ENCODE results near the gene ACTA2.

Gene ACTA2

GRCh38 chr10:88986549-88987242 is 34.1 kb upstream of the ACTA2 start:
- TF ChIP-seq TCF4 (CRISPR knock-in tag; IDR thresholded peaks at IDR 0.05; ENCODE audit: borderline replicate concordance) (no peak), CSDC2 (CRISPR knock-in tag; IDR thresholded peaks at IDR 0.05) (no peak), CSRNP3 (CRISPR knock-in tag; IDR thresholded peaks at IDR 0.05) (no peak), ZC3H10 (CRISPR knock-in tag; IDR thresholded peaks at IDR 0.05) (no peak), ZNF70 (CRISPR knock-in tag; IDR thresholded peaks at IDR 0.05) (no peak), RARB (CRISPR knock-in tag; IDR thresholded peaks at IDR 0.05) (no peak), ISL1 (CRISPR knock-in tag; IDR thresholded peaks at IDR 0.05) (no peak), ZFP3 (CRISPR knock-in tag; IDR thresholded peaks at IDR 0.05) (no peak), PATZ1 (CRISPR knock-in tag; IDR thresholded peaks at IDR 0.05; ENCODE audit: borderline replicate concordance) (no peak), ZNF565 (CRISPR knock-in tag; conservative IDR thresholded peaks at IDR 0.05; ENCODE audit: low read depth) (no peak), SNAI2 (CRISPR knock-in tag; IDR thresholded peaks at IDR 0.05) (no peak), CREB5 (CRISPR knock-in tag; IDR thresholded peaks at IDR 0.05; ENCODE audit: low read depth) (no peak)
- ATAC-seq, result no peak

GRCh38 chr10:88984525-88984924 is 32.0 kb upstream of the ACTA2 start:
- ATAC-seq, result no peak
- no peak for TF ChIP-seq CSRNP3 (CRISPR knock-in tag; IDR thresholded peaks at IDR 0.05)
- TF ChIP-seq CSDC2 (CRISPR knock-in tag; IDR thresholded peaks at IDR 0.05), result no peak
- no peak for TF ChIP-seq ISL1 (CRISPR knock-in tag; IDR thresholded peaks at IDR 0.05)
- no peak for TF ChIP-seq PPARA (CRISPR knock-in tag; IDR thresholded peaks at IDR 0.05; ENCODE audit: borderline replicate concordance)
- no peak for TF ChIP-seq POU6F1 (CRISPR knock-in tag; IDR thresholded peaks at IDR 0.05; ENCODE audit: borderline replicate concordance, low read depth)
- no peak for TF ChIP-seq ARNTL (CRISPR knock-in tag; IDR thresholded peaks at IDR 0.05; ENCODE audit: borderline replicate concordance, low read depth)
- no peak for TF ChIP-seq TSHZ2 (CRISPR knock-in tag; IDR thresholded peaks at IDR 0.05)
- no peak for TF ChIP-seq OSR1 (CRISPR knock-in tag; IDR thresholded peaks at IDR 0.05)
- no peak for TF ChIP-seq RARB (CRISPR knock-in tag; IDR thresholded peaks at IDR 0.05)
- TF ChIP-seq ZNF8 (CRISPR knock-in tag; IDR thresholded peaks at IDR 0.05), result no peak
- no peak for TF ChIP-seq ZFP30 (CRISPR knock-in tag; IDR thresholded peaks at IDR 0.05)
- no peak for TF ChIP-seq PATZ1 (CRISPR knock-in tag; IDR thresholded peaks at IDR 0.05; ENCODE audit: borderline replicate concordance)

All from SK-N-SH treated with all-trans-retinoic acid at 6 μM for 48 hours (cell line).